Fibroblast of the conjunctiva (primary cell): ENCODE data around the gene TMEM222.

Experiments used
- DNase-seq: peaks from one replicate; pipeline ENCODE4 v3.0.0-alpha.2; 2010; ENCODE audit warnings: low read depth

The TMEM222 gene

GRCh38 chr1:27342391-27342777, 20.4 kb downstream of the TMEM222 start:
- DNase-seq: no peak

DNA sequence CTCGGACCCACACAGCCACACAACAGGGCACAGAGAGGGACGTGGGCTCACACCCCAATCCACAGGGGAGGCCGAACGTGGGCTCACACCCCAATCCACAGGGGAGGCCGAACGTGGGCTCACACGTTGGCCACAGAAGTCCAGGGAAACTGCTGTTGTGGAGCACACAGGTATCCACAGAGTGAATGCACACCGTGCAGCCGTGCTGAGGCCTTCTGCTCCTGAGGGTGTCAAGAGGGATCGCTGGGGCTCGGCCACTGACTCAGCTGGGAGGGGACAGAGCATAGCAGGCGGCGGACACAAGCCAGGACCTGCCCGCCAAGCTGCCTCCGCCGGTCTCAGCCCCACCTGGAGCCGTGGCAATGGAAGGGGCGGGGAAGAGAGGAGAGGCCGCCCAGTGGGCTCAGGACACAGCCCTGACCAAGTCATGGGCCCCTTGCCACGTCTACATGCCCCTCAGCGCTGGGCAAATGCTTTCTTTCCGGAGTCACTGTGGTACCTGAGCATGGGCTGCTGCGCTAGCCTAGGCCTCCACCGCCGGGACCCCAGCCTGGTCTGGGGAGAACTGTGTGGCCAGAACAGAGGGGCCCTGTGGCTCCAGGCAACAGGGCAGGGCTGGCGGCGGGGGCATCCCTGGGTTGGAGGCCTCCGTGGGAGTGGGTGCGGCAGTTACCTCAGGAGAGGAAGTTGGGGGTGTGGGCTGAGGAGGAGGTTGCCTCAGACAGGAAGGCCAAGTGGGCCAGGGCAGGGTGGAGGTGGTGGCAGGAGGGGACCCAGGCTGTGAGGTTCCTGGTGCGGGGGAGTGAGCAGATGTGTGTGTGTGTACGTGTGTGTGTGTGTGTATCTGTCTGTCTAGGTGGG, 21.0 kb downstream of the TMEM222 start:
- DNase-seq: no peak

DNA sequence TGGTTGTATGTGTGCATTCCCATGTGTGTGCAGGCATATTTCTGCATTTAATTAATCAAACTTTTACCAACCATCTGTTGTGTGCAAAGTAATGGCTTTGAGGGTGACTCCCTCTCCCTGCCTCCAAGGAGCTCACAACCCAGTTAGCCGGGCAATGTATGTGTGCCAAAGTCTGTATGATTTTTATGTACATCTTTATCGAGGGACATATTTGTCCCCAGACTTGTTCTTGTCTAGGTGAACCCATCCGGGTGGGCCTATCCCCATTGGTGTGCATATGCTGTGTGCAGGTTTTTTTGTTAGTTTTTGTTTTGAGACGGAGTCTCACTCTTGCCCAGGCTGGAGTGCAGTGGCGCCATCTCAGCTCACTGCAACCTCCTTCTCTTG, 21.7 kb downstream of the TMEM222 start:
- DNase-seq: no peak

GRCh38 chr1:27345272-27345671, 23.3 kb downstream of the TMEM222 start:
- DNase-seq: no peak

DNA sequence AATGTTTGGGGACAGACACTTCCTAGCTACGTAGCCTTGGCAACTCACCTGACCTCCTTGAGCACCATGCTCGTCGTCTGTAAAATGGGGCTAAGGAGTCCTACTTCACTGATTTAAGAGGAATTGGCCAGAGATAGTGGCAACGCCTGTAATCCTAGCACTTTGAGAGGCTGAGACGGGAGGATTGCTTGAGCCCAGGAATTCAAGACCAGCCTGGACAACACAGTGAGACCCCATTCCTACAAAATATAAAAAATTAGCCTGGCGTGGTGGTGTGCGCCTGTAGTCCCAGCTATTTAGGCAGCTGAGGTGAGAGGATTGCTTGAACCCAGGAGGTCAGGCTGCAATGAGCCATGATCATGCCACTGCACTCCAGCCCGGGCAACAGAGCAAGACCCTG, 24.4 kb downstream of the TMEM222 start:
- no peak for DNase-seq

DNA sequence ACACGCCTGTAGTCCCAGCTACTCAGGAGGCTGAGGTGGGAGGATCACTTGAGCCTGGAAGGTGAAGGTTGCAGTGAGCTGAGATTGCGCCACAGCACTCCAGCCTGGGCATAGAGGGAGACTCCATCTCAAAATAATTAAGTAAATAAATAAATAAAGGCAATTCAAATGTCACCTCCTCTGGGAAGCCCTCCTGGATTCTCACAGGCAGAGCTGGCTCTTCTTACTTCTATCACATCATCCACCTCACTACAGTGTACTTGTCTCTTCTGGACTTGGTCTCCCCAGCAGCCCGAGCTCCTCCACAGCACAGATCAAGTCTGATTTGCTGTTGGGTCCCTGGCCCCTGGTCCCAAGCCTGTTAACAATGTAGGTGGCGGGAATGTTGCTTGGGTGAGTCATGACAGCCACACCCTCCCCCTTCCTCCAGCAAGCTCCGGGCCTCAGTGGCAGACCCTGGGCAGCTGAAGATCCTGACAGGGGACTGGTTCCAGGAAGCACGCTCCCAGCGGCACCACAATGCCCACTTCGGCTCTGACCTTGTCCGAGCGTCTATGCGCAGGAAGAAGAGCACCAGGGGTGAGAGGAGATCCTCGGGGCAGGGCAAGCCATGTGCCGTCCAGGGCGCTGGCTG, 25.1 kb downstream of the TMEM222 start:
- no peak for DNase-seq

DNA sequence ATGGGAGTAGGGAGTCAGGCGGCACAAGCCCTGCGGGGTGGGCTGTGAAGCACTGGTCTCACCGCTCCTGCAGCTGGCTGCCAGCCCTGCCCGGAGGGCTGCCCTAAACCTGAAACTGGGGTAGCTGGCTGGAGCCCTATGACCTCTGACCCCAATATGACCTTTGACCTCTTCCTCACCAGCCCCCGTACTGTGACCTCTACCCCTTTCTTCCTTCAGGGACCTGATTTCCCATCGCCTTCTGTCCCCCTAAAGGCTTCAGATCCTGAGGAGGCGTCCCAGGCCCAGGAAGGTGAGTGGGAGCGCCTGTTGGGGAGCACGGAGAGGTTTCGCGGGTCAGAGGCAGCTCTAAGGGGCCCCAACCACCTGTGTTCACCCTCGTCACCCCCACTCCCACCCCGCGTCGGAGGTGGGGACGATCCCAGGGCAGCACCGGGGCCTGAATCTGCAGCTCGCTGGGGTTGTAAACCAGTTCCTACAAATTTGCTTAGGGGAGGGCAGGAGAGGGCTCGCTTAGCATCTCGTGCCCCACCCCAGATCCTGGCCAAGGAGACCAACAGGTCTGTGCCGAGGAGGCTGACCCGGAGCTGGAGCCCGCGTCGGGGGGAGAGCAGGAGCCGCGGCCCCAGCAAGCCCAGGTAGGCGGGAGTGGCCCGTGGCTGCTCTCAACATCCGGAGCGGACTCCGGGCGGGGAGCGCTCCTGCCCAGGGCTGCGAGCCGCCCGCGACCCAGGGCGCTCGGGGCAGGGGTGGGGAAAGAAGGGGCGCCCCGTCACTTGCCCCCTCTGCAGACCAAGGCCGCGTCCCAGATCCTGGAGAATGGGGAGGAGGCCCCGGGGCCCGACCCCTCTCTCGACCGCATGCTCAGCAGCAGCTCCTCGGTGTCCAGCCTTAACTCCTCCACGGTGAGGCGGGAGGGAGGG, 27.2 kb downstream of the TMEM222 start:
- DNase-seq: no peak

DNA sequence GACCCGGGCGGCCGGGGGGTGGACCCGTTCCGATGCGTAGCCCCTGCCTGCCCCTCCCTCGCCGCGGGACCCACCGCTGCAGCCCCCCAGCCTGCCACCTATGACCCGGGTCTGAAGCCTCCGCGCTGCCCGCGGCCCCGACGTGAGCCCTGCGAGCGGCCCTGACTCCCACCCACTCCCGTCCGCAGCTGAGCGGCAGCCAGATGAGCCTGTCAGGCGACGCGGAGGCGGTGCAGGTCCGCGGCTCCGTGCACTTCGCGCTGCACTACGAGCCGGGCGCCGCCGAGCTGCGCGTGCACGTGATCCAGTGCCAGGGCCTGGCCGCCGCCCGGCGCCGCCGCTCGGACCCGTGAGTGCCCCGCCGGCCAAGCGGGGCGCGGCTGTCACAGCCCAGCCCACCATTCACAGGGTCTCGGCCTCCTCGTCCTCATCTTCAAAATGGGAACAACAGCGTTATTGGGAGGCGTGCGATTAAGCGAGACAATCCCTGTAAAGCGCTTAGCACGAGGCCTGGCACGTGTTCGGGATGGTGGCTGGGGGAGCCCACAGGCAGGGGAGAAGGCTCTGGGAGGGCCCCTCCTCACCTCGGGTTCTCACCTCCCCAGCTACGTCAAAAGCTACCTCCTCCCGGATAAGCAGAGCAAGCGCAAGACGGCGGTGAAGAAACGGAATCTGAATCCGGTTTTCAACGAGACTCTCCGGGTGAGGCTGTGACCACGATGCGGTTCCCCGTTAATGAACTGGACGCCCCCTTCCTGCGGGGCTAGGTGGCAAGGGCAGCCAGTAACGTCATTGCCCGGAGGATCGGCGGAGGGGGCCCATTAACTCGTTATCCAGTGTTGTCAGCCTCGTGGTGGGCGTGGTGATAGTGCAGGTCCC, 28.1 kb downstream of the TMEM222 start:
- DNase-seq: no peak

DNA sequence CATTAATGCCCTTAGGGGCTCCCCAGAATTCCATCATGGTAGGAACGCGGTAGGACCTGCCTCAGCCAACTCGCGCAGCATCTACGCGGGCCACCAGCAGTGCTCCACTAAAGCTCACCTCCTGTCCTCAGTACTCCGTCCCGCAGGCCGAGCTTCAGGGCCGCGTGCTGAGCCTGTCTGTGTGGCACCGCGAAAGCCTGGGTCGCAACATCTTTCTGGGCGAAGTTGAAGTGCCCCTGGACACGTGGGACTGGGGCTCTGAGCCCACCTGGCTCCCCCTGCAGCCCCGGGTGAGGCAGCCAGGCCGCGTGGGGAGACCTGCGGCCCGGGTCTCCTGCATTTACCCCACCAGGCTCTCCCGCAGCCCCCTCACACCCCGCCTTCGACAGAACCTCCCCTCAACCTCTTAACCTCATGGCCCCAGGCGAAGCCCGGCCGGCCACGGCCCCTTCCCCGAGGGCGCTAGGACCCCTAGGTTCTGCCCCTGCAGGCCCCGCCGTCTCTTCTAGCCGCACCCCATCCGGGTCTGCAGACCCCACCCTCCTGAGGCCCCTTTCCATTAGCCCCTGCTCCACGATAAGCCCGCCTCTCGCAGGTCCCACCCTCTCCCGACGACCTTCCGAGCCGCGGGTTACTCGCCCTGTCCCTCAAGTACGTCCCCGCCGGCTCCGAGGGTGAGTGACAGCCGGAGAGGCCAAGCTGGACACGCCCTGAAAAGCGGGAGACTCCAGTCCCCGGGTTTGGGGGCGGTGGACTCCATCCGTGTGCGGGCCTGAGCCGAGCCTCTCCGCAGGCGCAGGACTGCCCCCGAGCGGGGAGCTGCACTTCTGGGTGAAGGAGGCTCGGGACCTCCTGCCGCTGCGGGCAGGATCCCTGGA, 28.9 kb downstream of the TMEM222 start:
- no peak for DNase-seq

- no peak for DNase-seq
Measured at GRCh38 chr1:27351541-27352107, 29.7 kb downstream of the TMEM222 start.

GRCh38 chr1:27353166-27353565, 31.2 kb downstream of the TMEM222 start:
- no peak for DNase-seq

DNA sequence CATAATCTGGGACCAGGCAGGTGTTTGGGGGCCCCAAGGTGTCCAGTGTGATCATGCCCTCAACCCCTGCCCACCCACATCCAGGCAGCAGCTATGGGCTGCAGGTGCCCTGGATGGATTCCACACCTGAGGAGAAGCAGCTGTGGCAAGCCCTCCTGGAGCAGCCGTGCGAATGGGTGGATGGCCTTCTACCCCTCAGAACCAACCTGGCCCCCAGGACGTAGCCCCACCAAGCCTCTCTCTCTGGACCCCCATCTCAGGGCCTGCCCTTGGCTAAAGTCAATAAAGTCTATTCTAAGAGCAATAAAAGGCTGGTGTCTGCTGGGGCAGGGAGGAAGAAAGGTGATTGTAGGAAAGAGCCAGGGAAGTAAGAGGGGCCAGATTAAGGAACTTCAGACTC, 31.7 kb downstream of the TMEM222 start:
- no peak for DNase-seq

- DNase-seq: no peak
Measured at GRCh38 chr1:27355683-27356082, 33.7 kb downstream of the TMEM222 start.

DNA sequence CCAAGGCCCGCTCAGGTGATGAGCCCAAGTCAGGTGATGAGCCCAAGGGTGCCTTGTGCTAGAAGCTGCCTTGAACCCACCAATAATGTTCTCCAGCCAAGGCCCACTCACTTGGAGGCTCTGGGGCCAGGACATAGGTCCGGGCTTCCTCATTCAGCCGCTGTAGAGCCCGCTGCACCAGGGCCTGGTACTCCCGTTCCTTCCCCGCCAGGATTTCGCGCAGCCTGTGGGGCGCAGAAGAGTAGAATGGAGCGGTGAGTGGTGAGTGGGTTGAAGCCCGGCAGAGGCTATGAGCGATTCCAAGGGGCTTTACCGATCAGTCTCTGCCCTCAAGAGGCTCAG, 34.3 kb downstream of the TMEM222 start:
- no peak for DNase-seq

DNA sequence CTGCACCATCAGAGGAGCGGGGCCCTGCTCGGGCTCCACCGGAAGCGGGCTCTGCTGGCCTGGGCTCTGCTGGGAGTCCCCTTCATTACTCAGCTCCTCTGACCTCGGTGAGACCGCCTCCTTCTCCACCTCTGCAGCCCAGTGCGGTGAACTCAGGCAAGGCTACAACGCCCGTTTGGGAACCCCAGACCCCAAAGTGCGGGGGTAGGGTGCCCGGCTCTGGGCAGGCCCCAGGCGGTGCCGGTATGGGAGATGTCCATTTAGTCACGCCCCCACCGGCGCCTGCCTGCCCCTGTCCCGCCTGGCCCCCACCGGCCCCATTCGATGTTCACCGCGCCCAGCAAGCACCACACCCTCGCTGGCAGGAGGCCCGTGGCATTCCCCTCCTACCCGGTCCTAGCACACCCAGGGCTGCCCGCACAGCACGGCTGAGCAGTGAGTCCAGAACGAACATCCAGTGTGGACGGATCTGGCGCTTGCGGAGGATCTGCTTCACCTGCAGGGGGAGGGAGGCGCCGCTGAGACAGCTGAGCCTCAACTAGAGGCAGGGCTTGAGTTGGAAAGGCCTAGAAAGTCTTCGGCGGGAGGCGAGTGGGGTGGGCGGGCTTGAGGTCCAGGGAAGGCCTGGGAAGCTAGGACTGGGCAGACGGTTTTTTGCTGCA, 34.8 kb downstream of the TMEM222 start:
- DNase-seq: no peak

DNA sequence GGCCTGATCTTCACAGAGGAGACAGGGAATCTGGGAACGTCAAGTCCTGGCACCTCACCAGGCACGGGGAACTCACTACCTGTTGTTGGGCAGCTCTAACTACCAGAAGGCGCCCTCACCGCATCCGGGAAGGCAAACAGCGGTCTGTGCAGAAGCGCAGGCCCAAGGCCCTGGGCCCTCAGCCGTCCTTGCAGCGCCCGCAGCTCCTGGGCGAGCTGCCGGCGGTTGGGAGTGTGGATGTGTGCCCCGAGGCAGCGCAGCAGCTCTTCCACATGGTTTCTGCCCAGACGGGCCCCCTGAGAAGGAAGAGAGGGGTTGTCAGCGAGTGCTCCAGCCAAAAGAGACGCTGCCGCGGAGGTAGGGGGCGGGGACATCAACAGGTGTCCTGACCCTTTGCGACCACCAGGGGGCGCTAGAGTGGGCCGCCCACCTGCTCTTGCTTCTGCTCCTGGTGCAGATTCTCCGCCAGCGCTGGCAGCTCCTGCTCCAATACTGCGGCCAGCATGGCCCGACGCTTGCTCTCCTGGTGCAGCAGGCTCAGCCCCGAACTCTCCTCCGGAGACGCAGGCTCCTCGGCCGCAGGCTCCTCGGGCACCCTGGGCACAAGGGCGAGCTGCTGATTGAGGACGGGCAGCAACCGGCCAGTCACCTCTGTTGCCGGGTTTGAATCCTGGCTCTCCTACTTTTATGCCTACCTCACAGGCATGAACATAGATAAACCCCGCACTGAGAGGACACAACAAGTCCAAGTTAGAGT, 35.5 kb downstream of the TMEM222 start:
- no peak for DNase-seq

DNA sequence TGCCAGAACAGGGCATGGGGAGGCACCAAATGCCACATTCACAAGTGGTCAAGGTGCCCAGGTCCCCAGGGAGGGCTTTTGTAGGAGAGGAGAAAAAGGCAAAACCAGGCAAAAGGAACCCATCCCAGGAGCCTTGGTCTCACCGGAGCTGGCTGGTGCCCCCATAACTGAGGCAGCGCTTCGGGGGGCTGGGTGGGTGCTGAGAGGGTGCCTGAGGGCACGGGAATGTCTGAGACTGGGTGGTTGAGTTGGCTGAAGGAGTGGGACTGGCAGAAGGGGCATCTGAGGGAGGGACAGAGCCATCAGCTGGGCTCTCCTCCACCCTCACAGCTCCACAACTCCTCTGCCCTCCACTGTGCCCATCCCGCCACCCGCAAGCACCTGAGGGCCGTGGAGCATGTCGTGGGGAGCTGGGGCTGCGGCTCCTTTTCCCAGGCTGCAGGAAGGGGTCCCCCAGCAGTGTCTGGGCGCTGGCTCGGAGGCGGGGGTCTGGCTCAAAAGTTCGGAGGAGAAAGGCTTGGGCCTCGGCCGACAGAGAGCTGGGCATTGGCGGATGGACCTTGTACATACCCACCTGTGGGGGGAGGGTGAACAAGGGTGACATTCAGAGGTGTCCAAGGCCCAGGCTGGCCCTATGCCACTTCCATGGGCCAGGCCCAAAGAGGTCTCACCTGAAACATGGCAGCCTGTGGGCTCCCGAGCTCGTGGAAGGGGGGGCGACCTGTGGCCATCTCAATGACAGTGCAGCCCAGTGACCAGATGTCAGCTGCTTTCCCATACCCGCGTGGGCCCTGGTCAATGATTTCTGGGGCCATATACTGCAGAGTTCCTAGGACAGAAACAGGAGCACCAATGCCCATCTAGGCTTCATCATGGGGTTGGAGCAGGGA, 36.3 kb downstream of the TMEM222 start:
- no peak for DNase-seq

GRCh38 chr1:27358928-27359313, 37.0 kb downstream of the TMEM222 start:
- DNase-seq: no peak
